Activated CD4-positive, alpha-beta T cell treated with anti-CD3 and anti-CD28 coated beads for 36 hours (primary cell): Measurements from ENCODE around the gene SREBF1. TPM values are rescaled to one million over a fixed set of nuclear protein-coding genes. Genes with fewer than 3 reads are reported as not detected.

Source experiments
- ATAC-seq: fragments of 200-7000 bp; cut with Tn5 transposase; one replicate; pipeline ENCODE4 v1.10.0; 2021; ENCODE audit warnings: mild to moderate bottlenecking, moderate library complexity
- CTCF ChIA-PET: fragments of 350-600 bp; sonication (Branson Sonifier 250); formaldehyde crosslinking; loops from one replicate; lab custom pipeline; 2021; ENCODE audit warnings: antibody characterized with exemption; lab: Charles Lee
- POLR2A ChIA-PET: fragments of 350-600 bp; sonication (Branson Sonifier 250); formaldehyde crosslinking; loops from one replicate; lab custom pipeline; 2021; ENCODE audit warnings: antibody characterized with exemption, inconsistent platforms; lab: Charles Lee
- DNase-seq: peaks from one replicate; pipeline ENCODE4 v3.0.0-alpha.2; 2020
- H3K27ac Mint-ChIP-seq: one replicate; pipeline ENCODE4 v1.8.0; 2021; ENCODE audit warnings: mixed read lengths
- H3K27me3 Mint-ChIP-seq: one replicate; pipeline ENCODE4 v1.8.0; 2021; ENCODE audit warnings: mixed read lengths
- H3K36me3 Mint-ChIP-seq: one replicate; pipeline ENCODE4 v1.8.0; 2021; ENCODE audit warnings: low read depth, mixed read lengths
- H3K4me1 Mint-ChIP-seq: one replicate; pipeline ENCODE4 v1.8.0; 2021; ENCODE audit warnings: mixed read lengths
- H3K4me3 Mint-ChIP-seq: one replicate; pipeline ENCODE4 v1.8.0; 2021; ENCODE audit warnings: mild to moderate bottlenecking, moderate library complexity, mixed read lengths
- H3K9me3 Mint-ChIP-seq: one replicate; pipeline ENCODE4 v1.8.0; 2021; ENCODE audit warnings: low read depth, mixed read lengths
- intact Hi-C, 2 experiments: fragments of 100-400 bp; cut with DNase I in 1 of 2; cut with micrococcal nuclease in 1 of 2; formaldehyde crosslinking; loops; one replicate each; pipeline versions ENCODE4 v1.14.2 to v1.15.1; 2022 to 2024; cut with DNase I, micrococcal nuclease
- total RNA-seq, 2 experiments: library from RNA; stranded (reverse); gene quantifications; one replicate each; pipeline ENCODE4 v1.2.3, GENCODE V29; 2021

SREBF1 gene
- total RNA-seq, 2 experiments from 2014 or later, result 87.6 to 97.2 TPM

DNA sequence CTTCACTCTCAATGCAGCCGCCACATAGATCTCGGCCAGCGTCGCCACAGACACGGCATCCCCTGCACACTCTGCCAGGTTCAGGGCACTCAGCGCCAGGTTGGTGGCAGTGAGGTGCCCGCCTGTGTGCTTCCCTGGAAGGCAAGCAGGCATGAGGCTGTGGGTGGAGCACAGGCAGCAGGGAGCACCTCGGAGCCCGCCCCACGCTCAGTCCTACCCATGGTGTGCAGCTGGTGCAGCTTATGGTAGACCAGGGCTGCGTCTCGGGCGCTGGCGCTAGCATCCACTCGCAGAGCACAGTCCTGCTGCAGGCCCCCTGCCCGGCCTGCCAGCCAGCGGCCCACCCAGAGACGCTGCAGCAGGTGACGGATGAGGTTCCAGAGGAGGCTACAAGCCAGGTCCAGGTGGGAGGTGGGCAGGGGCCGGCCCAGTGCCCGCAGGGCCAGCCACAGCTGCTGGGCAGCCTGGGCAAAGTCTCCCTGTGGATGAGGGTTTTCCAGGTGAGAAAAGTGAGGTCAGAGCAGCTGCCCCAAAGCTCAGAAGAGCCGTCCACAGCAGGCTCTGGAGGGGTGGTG is 20.5 kb downstream of the SREBF1 start:
- intact Hi-C loops, result no loop called here
- POLR2A ChIA-PET, result no interaction called here
- no peak for ATAC-seq

DNA sequence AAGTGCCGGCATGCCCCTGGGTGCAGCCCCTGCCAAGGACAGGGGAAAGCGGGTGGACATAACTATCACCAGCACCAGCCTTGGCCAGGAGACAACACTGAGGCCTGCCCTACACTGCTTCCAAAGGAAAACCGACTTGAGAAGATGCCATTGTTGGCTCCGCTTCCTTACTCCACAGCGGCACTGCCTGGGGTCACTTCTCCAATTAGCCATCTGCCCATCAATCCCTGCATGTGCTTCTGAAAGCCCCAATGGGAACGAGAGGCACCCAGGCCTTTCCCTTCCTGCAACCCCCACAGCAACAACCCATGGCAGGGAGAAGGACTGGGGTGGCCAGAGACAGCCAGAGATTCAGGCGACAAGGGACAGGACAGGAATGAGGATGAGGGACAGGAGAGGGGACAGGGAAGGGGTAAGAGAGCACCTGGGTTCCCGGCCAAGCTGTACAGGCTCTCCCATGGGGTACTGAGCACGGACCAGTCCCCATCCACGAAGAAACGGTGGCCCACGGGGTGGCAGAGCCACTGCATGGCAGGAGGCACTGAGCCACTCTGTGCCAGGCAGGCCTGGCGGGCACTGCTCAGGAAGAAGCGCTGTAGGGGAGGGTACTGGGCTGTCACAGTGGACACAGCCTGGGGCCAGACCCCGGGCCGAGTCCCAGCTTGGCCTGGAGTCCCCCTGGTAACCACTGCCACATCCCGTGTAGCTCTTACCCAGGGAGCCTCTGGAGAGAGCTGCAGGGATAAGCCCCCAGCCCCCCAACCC is 21.2 kb downstream of the SREBF1 start:
- intact Hi-C loops, result no loop called here
- Mint-ChIP-seq H3K36me3 (peaks cover 50% of the 10 kb centered on the region), H3K4me3 (no peak overlapping the region), H3K4me1 (peaks cover 31% of the 10 kb centered on the region), H3K27me3 (no peaks in the 10 kb centered on the region), H3K27ac (no peak overlapping the region), H3K9me3 (no peaks in the 10 kb centered on the region)
- ChIA-PET POLR2A (no interaction called here), CTCF (interaction anchor here (1.0 kb wide), 1 partner anchor 34 kb away, joined by 3 read pairs; no protein-coding TSS in a partner anchor)
- DNase-seq (no peak), ATAC-seq (no peak)

More for the DNA sequence above, 20.5 kb downstream of the SREBF1 start:
- Mint-ChIP-seq H3K36me3 (peaks cover 54% of the 10 kb centered on the region), H3K27me3 (no peaks in the 10 kb centered on the region), H3K4me1 (peaks cover 38% of the 10 kb centered on the region), H3K4me3 (no peak overlapping the region), H3K27ac (no peak overlapping the region), H3K9me3 (no peaks in the 10 kb centered on the region)
- DNase-seq, result no peak
- CTCF ChIA-PET, result no interaction called here

- CTCF ChIA-PET, result interaction anchor here (1.0 kb wide), 1 partner anchor 34 kb away, joined by 3 read pairs; no protein-coding TSS in a partner anchor
- peaks cover 45% of the 10 kb centered on the region for H3K36me3 Mint-ChIP-seq
- no peak overlapping the region for H3K27ac Mint-ChIP-seq
- DNase-seq (no peak), ATAC-seq (no peak)
- no peak overlapping the region for H3K4me3 Mint-ChIP-seq
- intact Hi-C loops, result no loop called here
- POLR2A ChIA-PET, result interaction anchor here (0.7 to 0.9 kb wide), 2 partner anchors 21 to 49 kb away, joined by 3 read pairs; partner anchors contain the start of gene SREBF1
- no peaks in the 10 kb centered on the region for H3K27me3 Mint-ChIP-seq
- H3K4me1 Mint-ChIP-seq, result peaks cover 26% of the 10 kb centered on the region
- H3K9me3 Mint-ChIP-seq, result no peaks in the 10 kb centered on the region
Measured at GRCh38 chr17:17815062-17815406, 21.8 kb downstream of the SREBF1 start.

DNA sequence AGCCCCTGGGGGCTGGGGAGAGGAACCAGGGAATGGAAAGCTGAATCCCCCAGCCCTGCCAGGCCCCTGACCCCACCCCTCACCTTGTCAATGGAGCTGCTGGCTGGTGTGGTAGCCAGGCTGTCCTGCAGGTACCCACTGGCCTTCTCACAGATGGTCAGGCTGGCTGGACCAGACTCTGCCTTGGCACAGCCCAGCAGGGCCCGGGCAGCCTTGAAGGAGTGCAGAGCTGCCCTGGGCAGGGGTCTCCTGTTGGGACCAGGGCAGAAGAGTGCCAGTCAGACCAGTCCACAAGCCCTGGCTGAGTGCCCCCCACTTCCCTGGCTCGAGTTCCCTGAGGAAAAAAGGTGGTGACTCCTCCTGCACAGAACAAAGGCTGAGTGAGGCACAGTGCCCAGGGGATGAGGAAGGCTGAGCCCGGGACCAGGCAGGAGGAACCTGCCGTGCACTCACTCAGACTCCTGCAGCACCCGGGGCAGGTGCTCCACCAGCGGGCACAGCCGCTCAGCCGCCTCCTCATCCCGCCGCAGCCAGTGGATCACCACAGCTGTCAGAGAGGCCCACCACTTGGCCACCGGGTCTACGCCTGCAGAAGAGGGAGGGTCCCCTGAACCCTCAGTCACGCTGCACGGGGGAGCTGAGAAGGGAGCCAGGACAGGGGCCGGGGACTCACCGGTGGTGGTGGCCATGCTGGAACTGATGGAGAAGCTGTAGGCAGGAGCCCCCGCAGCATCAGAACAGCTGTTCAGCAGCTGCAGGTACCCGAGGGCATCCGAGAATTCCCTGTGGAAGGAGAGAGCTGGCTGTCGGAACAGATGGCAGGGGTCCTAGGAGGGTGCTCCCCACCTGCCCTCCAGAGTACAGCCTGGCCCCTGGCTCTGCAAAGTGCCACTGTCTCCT is 22.4 kb downstream of the SREBF1 start:
- Mint-ChIP-seq H3K4me1 (peaks cover 19% of the 10 kb centered on the region), H3K27ac (no peak overlapping the region), H3K36me3 (peaks cover 40% of the 10 kb centered on the region), H3K4me3 (no peak overlapping the region), H3K9me3 (no peaks in the 10 kb centered on the region), H3K27me3 (no peaks in the 10 kb centered on the region)
- ATAC-seq, result no peak
- intact Hi-C loops, result no loop called here
- ChIA-PET CTCF (interaction anchor here (0.6 to 4.1 kb wide), 5 partner anchors 13 to 233 kb away, joined by 3 to 23 read pairs (median 3); no protein-coding TSS in a partner anchor), POLR2A (interaction anchor here (0.7 to 0.9 kb wide), 2 partner anchors 22 to 48 kb away, joined by 3 read pairs; partner anchors contain the start of gene SREBF1)
- DNase-seq, result no peak

DNA sequence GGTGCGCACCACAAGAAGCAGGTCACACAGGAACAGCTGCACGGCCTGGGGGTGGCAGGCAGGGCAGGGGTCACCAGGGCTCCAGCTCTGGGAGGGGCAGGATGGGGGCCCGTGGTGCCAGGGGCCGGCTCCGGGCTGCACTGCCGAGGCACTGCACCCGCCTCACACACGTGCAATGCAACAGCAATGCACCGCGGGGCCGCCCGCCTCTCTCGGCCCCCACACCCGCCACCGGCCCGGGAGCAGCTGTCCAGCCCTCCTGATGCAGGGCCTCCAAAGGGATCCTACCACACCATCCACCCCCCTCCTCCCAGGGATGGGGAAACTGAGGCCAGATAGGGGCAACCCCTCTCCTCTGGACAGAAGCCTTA is 23.1 kb downstream of the SREBF1 start:
- peaks cover 34% of the 10 kb centered on the region for H3K36me3 Mint-ChIP-seq
- DNase-seq (no peak), ATAC-seq (no peak)
- no peak overlapping the region for H3K27ac Mint-ChIP-seq
- no peaks in the 10 kb centered on the region for H3K27me3 Mint-ChIP-seq
- POLR2A ChIA-PET, result no interaction called here
- H3K4me3 Mint-ChIP-seq, result no peak overlapping the region
- CTCF ChIA-PET, result interaction anchor here (0.6 to 4.1 kb wide), 8 partner anchors 13 to 234 kb away, joined by 3 to 39 read pairs (median 3); no protein-coding TSS in a partner anchor
- intact Hi-C loops, result loop anchor here in 1 of 2 experiments (2.0 kb wide), 1 partner anchor 219 kb away; no protein-coding TSS in a partner anchor
- H3K9me3 Mint-ChIP-seq, result no peaks in the 10 kb centered on the region
- H3K4me1 Mint-ChIP-seq, result peaks cover 16% of the 10 kb centered on the region

DNA sequence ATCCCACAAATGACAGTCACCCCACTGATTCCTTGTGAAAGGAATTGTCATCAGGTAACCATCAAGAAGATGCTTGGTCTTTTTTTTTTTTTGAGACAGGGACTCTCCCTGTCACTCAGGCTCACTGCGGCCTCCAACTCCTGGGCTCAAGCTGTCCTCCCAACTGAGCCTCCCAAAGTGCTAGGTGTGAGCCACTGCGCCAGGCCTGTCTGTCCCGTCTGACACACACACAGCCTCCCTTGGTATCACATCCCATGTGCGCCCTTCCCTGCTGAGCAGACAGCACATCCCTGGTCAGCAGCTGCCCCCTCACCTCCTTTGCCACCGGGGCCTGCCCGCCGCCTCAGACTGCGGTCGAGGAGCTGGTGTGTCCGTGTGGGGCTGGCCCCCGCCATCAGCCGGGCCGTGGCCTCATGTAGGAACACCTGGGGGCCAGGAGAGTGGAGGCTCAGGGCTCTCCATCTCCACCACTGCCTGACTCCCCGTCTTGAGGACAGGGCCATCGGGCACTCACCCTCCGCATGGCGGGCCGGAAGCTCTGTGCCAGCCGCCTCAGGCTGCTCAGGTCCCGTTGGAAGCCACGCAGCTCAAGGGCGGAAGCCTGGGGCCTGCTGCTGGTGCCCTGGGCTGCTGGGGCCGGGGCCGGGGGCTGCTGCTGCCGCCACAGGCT is 23.6 kb downstream of the SREBF1 start:
- Mint-ChIP-seq H3K27ac (no peak overlapping the region), H3K36me3 (peaks cover 29% of the 10 kb centered on the region), H3K4me1 (peaks cover 13% of the 10 kb centered on the region), H3K9me3 (no peaks in the 10 kb centered on the region), H3K4me3 (no peak overlapping the region), H3K27me3 (no peaks in the 10 kb centered on the region)
- intact Hi-C loops, result loop anchor here in 1 of 2 experiments (2.0 kb wide), 1 partner anchor 220 kb away; no protein-coding TSS in a partner anchor
- DNase-seq (no peak), ATAC-seq (peak; percentile 7)
- POLR2A ChIA-PET, result no interaction called here
- CTCF ChIA-PET, result interaction anchor here (0.6 to 4.1 kb wide), 14 partner anchors 17 to 222 kb away, joined by 3 to 39 read pairs (median 3); no protein-coding TSS in a partner anchor

GRCh38 chr17:17812211-17813054 is 24.4 kb downstream of the SREBF1 start:
- ChIA-PET CTCF (interaction anchor here (0.6 to 4.1 kb wide), 22 partner anchors 11 to 223 kb away, joined by 3 to 39 read pairs (median 4); no protein-coding TSS in a partner anchor), POLR2A (no interaction called here)
- Mint-ChIP-seq H3K27ac (no peak overlapping the region), H3K36me3 (peaks cover 24% of the 10 kb centered on the region), H3K27me3 (no peaks in the 10 kb centered on the region), H3K4me3 (no peak overlapping the region), H3K4me1 (peaks cover 11% of the 10 kb centered on the region), H3K9me3 (no peaks in the 10 kb centered on the region)
- intact Hi-C loops, result loop anchor here (1.0 to 2.0 kb wide), 4 partner anchors 48 to 220 kb away; partner anchors contain the start of gene RAI1 (in 1 of the 2)
- ATAC-seq (peak; percentile 37), DNase-seq (peak; percentile 78)

GRCh38 chr17:17811381-17812210 is 25.2 kb downstream of the SREBF1 start:
- ChIA-PET CTCF (interaction anchor here (0.6 to 4.1 kb wide), 17 partner anchors 10 to 222 kb away, joined by 3 to 39 read pairs (median 4); partner anchors contain the start of gene SREBF1), POLR2A (interaction anchor here (0.6 kb wide), 1 partner anchor 160 kb away, joined by 5 read pairs; the partner anchor contains the start of gene TOM1L2)
- H3K27ac Mint-ChIP-seq, result no peak overlapping the region
- ATAC-seq (no peak), DNase-seq (no peak)
- H3K36me3 Mint-ChIP-seq, result peaks cover 22% of the 10 kb centered on the region
- no peaks in the 10 kb centered on the region for H3K9me3 Mint-ChIP-seq
- peaks cover 11% of the 10 kb centered on the region for H3K4me1 Mint-ChIP-seq
- intact Hi-C loops, result loop anchor here (1.0 to 2.0 kb wide), 5 partner anchors 41 to 221 kb away; partner anchors contain the start of gene RAI1 (in 1 of the 2)
- H3K27me3 Mint-ChIP-seq, result no peaks in the 10 kb centered on the region
- no peak overlapping the region for H3K4me3 Mint-ChIP-seq

DNA sequence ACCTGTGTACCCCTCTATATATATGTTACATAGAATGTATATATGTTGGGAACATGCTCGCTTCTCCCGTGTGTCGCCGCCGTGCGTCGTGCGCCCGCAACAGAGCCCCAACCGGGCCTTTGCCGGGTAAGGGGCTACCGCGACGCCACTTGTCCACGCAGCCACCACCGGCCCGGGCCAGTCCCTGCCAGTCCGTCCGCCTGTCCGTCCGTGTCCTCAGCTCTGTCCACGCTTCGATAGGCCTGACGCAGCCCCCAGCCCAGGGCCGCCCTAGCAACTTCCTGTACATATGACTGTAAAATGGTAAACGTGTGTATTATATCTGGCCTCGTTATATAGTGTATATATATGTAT is 25.9 kb downstream of the SREBF1 start:
- no peak overlapping the region for H3K27ac Mint-ChIP-seq
- ATAC-seq (no peak), DNase-seq (no peak)
- H3K36me3 Mint-ChIP-seq, result peaks cover 18% of the 10 kb centered on the region
- POLR2A ChIA-PET, result no interaction called here
- no peaks in the 10 kb centered on the region for H3K9me3 Mint-ChIP-seq
- CTCF ChIA-PET, result interaction anchor here (0.6 to 4.1 kb wide), 5 partner anchors 17 to 132 kb away, joined by 3 to 39 read pairs (median 10); no protein-coding TSS in a partner anchor
- no peak overlapping the region for H3K4me3 Mint-ChIP-seq
- H3K4me1 Mint-ChIP-seq, result peaks cover 11% of the 10 kb centered on the region
- H3K27me3 Mint-ChIP-seq, result no peaks in the 10 kb centered on the region
- intact Hi-C loops, result loop anchor here in 1 of 2 experiments (2.0 kb wide), 1 partner anchor 42 kb away; no protein-coding TSS in a partner anchor
